Skeletal muscle cell (primary cell): ENCODE results near the gene WDPCP.
"Not testable (repeated sequence)": the region's sequence is repeated elsewhere in the genome, so short reads cannot be mapped to it uniquely, and the experiment has no call there.

Source experiments
- DNase-seq: peaks from one replicate; pipeline ENCODE4 v3.0.0-alpha.2; 2010; ENCODE audit warnings: low read depth
- H3K4me3 ChIP-seq: 2 replicates; pipeline ENCODE4 v1.5.1; 2011; ENCODE audit warnings: low read depth, mild to moderate bottlenecking, control low read depth, low read length, moderate library complexity

WDPCP gene

DNA sequence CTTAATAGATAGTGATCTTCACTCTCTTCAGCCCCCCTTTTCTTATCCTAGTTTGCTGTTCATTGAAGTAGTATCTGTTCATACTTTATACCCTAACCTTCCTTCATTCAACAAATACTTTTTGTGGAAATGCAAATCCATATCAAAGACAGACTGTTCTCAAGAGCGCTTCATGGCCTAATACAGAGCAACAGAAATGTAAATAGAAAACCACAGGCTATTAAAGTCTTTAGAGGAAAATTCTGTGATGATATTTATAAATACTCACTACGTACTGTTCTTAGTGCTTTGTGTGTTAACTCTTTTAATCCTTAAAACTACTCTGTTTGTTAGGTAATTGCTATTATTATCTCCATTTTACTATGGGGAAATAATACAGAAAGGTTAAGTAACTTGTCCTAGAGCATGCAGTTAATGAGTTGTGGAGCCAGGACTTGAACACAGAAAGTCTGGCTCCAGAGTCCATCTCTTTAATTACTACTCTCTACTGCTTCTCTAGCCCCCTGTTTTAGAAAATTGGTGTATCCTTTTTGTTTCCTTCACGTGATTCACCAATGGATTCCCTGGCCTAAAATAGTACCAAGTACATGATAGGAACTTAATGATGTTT, 3.4 kb upstream of the WDPCP start:
- no peak for DNase-seq
- H3K4me3 ChIP-seq = no peak overlapping the region

DNA sequence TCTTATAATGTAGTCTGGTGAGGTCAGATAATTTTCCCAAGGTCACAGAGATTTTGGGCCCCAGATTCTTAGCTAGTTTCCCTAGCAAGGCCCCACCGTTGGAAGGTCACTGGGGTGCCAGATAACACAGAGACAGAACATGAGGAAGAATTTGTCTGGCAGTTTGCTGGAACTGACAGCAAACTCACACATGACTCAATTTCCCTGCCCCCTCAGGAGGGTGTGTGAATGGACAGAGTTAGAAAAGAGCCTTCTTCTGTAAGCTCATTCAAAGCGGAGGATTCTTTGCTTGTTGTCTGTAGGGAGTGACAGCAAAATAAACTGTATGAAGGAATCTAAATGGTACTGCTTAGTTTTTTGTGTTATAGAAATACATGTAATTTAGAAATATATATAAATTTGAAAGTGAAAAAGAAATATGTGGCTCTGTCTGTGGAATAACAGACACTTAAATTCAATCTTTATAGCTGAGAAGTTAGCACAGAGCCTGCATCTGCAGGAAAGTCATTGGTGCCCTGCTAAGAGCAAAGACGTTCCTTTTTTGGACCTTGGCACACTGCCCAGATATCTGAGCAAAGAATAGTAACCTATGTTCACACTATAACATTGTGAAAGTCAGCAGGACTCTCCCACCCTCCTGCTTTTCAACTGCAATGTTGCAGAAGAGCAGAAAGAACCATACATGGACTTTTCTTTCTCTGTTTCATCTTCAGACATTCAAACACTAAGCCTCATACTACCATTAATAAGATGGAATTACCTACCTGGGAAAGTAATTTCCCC, 2.5 kb upstream of the WDPCP start:
- DNase-seq = peak; percentile 33
- no peak overlapping the region for H3K4me3 ChIP-seq

DNA sequence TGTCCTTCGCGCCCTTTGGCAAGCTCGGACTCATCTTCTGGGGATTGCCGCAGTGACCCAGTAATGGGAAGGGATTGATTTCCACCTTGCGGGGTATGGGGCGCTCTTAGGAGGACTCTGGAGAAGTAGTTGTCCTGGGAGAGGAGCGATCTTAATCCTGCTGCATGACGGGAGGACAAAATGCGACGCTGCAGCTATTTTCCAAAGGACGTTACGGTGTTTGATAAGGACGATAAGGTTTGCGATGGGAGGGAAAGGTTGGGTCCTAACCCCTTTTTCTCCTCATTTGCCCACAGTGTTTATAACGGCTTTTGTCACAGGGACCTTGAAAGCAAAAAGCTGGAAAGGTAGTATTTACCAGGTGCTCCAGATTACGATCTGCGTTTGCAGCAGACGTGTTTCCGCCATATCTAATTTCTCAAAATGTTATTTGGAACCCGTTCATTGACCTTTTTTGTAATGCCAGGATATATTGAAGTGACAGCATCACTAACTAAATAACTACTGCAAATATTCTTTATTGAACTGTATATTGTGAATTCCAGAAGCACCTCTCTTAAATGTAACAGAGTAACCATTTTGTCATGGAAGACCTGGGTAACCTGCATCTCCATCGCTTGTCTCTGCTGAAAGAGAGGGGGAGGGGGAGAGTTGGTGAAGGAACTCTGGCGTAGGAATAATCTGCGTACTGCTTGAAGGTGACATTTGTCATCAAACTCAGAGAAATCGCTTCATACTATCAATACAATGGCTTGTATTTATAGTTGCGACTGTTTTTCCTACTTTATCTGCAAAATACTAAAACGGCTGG, 1.1 kb upstream of the WDPCP start:
- DNase-seq = no peak
- peak overlapping the region; percentile 78 for H3K4me3 ChIP-seq

DNA sequence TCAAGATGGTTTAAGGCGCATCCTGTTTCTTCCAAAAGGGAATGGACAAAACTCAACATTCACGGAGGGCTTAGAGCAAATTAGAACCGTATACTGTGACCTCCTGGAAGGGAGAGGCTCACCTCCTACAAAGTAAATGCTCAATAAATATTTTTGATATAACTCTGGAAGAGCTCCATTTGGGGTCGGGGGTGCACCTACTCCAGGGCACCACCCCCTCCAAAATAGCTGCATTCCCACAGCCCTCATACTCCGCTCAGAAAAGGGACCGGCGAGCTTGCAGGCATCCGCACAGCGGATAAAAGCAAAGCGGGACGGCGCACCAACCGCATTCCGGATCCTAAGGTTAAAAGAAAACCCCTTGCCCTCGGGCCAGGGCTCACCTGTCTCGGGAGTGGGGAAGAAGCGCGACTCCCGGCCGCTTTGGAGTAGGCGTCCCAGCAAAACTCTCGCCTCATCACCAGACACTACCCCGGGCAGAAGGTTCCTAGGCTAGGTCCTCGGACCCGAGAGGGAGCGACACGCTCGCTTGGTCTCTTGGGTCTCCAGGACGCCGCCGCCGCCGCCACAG, 378 bp downstream of the WDPCP start:
- DNase-seq = no peak
- H3K4me3 ChIP-seq = peak overlapping the region; percentile 78

DNA sequence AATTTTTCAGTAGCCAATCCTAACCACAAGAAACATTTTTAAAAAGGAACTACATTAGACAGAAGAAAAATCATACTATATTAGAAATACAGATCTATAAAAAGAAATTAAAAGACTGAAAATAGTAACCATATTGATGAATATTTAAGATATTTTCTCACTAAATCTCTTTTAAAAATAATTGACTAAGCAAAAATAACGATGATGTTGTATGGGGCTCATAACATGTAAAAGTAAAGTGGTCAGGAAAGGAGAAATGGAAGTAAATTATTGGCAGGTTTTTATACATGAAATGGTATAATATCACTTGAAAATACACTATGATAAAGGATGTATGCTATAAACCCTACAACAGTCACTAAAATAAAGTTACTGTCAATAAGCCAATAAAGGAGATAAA, 5.4 kb downstream of the WDPCP start:
- no peak for DNase-seq
- H3K4me3 ChIP-seq = no peak overlapping the region

DNA sequence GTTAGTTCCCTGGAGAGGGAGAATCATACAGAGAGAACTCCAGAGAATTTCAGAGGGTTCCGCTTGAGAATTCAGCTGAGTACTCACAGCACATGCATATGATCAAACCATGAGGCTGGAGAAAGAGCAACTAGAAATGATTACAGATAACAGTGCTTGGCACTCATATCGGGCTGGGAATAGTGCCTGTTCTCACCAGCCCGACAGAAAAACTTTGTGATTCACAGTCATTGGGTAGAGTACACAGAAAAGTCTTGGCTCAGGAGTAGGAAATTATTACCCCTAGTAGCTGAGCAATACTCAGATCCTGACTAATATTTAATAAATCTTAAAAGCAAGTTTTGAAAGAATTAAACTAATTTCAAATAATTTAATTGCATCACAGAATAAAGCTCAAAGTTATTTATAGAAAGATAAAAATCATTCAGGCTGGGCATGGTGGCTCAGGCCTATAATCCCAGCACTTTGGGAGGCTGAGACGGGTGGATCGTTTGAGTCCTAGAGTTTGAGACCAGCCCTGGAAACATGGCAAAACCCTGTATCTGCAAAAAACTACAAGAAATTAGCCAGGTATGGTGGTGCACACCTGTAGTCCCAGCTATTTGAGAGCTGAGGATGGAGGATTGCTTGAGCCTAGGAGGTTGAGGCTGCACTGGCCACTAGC, 6.8 kb downstream of the WDPCP start:
- no peak for DNase-seq

DNA sequence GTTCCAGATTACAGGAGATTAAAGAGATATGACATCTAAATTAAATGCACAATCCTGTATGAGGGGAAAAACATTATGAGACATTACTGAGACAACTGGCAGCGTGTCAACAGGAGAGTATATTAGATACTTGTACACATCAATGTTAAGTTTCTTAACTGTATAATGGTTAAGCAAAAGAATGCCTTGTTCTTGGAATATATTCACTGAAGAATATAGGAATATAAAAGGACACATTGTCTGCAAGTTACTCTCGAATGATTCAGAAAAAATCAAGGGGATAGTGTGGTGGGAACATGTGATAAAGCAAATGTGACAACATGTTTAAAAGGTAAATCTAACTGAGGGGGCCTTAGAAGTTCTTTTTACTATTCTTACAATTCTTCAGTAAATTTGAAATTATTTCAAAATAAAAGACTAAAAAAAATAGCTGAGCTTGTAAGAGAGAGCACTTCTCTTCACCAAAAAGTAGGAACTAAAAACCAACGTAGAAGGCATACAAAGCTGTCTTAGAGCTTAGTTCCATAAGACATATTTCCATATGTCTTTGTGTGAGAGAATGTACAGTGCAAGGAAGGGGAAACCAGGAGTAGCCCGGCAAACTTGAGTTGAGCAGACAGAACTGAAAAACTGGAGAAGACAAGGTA, 7.5 kb downstream of the WDPCP start:
- H3K4me3 ChIP-seq = no peak overlapping the region
- DNase-seq = no peak

More for the DNA sequence above, 6.8 kb downstream of the WDPCP start:
- H3K4me3 ChIP-seq = no peak overlapping the region

DNA sequence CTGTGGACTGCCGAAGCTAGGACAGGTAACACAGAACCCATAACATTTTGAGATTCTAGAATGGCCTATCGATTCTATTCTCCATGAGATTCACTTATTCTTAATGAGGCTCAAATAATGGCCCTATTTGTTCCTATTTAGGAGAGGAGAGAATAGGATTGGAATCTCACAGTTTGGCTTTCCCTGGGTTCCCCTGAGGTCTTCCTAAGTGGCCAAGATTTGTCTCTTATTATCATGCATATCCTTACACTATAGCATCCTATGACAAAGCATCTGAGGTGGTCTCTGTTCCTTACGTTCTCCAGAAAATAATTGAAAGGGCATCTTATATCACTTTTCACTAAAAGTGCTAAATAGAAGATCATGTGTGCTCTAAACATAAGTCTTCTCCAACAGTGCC, 9.5 kb downstream of the WDPCP start:
- no peak overlapping the region for H3K4me3 ChIP-seq
- DNase-seq = no peak

DNA sequence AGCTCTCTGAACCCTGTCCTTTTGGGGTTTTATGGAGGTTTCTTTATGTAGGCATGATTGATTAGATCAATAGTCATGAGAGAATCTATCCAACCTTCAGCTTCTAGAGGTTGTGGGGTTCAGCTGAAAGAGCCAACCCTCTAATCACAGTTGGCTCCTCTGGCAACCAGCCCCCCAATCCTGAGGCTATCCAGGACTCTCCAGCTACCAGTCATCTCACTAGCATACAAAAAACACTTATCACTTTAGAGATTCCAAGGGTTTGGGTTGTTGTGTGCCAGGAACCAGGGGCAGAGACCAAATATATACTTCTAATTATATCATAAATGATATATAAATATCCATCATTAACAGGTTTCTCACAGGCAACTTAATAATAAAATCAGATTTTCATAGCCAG, 11.7 kb downstream of the WDPCP start:
- H3K4me3 ChIP-seq = no peak overlapping the region

DNA sequence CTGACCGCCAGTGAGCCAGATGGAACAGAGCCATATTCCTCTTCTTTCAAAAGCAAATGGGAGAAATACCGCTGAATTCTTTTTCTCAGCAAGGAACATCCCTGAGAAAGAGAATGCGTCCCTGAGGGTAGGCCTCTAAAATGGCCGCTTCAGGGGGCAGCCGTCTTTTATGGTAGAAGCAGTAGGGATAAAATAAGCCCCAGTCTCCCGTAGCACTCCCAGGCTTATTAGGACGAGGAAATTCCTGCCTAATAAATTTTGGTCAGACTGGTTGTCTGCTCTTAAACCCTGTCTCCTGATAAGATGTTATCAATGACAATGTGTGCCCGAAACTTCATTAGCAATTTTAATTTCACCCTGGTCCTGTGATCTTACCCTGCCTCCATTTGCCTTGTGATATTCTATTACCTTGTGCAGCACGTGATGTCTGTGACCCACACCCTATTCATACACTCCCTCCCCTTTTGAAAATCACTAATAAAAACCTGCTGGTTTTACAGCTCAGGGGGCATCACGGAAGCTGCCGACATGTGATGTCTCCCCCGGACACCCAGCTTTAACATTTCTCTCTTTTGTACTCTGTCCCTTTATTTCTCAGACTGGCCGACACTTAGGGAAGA, 14.4 kb downstream of the WDPCP start:
- not testable (repeated sequence) for H3K4me3 ChIP-seq, DNase-seq

More for the DNA sequence above, 11.7 kb downstream of the WDPCP start:
- DNase-seq = no peak

DNA sequence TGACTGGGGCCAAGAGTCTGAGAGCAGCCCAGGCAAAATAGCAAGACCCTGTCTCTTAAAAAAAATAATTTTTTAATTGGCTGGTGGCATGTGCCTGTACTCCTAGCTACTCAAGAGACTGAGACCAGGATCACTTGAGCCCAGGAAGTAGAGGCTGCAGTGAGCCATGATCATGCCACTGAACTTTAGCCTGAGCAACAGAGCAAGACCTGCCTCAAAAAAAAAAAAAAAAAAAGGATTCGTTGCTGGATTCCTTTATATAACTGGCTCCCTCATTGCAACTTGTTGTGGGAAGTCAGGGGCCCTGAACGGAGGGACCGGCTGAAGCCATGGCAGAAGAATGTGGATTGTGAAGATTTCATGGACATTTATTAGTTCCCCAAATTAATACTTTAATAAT, 15.3 kb downstream of the WDPCP start:
- H3K4me3 ChIP-seq, DNase-seq: not testable (repeated sequence)

DNA sequence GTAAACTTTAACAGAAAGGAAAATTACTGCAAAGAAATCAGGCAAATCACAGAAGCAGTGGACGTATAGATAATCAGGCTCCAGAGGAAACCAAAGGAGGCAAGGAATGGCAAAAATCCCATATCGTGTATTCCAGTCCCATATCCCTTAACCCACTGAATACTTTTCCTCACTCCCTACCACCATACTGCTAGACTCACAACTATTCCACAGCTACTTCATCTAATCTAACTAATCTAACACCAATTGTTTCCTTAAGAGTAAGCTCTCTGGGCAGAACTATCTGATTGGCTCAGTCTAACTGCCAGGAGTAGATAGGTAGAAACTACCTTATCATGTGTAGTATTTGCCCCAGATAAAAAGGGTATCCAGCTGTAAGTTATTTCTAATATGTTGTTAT, 16.3 kb downstream of the WDPCP start:
- no peak overlapping the region for H3K4me3 ChIP-seq
- DNase-seq = no peak

DNA sequence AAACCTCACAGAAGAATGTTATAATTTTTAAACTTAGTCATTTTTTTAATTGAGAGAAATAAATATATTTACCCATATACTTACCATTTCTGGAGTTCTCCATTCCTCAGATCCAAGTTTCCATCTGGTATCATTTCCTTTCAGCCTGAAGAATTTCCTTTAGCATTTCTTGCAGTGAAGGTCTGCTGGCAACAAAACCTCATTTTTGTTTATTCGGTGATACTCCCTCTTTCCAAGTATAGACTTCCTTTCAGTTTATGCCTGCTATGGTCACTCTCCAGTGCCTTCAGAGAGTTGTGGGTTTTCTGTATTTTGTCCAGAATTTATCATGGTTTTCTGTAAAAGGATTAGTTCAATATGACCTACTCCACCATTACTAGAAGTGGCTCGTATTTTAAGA, 17.0 kb downstream of the WDPCP start:
- DNase-seq = no peak

DNA sequence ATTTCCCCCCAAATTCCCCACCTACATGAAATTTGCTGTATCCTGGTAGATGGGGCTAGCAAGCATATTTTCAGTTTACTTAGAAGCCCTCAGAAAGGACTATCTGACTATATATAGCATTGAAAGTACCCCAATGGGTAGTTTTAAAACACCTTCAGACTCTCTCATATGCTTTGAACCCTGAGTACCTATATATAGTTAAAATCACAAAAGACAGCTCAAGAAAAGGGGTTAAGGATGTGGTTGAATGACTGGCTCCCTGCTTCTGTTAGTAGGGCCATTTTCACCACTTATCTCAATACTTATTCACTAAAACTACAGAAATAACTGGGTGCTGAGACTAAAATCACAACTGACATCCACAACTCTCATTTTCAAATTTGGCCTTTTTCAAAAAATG, 18.5 kb downstream of the WDPCP start:
- DNase-seq = no peak
- no peak overlapping the region for H3K4me3 ChIP-seq

More for the DNA sequence above, 17.0 kb downstream of the WDPCP start:
- no peak overlapping the region for H3K4me3 ChIP-seq

DNA sequence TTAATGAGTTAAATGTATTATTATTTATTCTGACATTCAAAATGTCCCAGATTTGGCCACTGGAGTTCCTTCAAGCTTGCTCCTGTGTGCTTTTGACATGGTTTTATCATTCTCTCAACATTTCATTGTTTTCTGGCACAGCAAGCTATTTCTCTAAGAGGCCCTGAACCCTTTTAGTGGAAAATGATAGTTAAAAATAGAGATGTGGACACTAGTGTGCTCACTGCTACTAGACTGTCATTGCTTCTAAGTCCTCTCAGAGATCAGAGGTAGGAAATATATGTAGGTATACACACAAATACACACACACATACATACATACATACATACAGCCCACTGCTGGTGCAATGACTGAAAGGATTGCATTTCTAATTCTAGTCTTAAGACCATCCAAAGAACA, 25.5 kb downstream of the WDPCP start:
- H3K4me3 ChIP-seq = no peak overlapping the region
- no peak for DNase-seq

DNA sequence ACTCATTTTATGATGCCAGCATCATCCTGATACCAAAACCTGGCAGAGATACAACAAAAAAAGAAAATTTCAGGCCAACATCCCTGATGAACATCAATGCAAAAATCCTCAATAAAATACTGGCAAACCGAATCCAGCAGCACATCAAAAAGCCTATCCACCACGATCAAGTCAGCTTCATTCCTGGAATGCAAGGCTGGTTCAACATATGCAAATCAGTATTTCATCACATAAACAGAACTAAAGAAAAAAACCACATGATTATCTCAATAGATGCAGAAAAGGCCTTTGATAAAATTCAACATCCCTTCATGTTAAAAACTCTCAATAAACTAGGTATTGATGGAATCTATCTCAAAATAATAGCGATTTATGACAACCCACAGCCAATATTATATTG, 29.4 kb downstream of the WDPCP start:
- H3K4me3 ChIP-seq, DNase-seq: not testable (repeated sequence)

DNA sequence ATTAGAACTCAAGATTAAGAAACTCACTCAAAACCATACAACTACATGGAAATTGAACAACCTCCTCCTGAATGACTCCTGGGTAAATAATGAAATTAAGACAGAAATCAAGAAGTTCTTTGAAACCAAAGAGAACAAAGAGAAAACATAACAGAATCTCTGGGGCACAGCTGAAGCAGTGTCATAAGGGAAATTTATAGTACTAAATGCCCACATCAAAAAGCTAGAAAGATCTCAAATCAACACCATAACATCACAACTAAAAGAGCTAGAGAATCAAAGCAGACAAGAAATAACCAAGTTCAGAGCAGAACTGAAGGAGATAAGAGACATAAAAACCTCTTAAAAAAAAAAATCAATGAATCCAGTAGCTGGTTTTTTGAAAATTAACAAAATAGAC, 30.5 kb downstream of the WDPCP start:
- H3K4me3 ChIP-seq, DNase-seq: not testable (repeated sequence)

DNA sequence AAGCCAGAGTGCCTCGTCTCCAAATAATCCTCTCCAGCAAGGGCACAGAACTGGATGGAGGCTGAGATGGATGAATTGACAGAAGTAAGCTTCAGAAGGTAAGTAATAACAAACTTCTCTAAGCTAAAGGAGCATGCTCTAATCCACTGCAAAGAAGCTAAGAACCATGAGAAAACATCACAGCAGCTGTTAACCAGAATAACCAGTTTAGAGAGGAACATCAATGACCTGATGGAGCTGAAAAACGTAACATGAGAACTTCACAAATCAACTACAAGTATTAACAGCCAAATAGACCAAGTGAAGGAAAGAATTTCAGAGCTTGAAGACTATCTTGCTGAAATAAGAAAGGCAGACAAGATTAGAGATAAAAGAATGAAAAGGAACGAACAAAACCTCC, 32.3 kb downstream of the WDPCP start:
- no peak for DNase-seq
- H3K4me3 ChIP-seq = no peak overlapping the region

DNA sequence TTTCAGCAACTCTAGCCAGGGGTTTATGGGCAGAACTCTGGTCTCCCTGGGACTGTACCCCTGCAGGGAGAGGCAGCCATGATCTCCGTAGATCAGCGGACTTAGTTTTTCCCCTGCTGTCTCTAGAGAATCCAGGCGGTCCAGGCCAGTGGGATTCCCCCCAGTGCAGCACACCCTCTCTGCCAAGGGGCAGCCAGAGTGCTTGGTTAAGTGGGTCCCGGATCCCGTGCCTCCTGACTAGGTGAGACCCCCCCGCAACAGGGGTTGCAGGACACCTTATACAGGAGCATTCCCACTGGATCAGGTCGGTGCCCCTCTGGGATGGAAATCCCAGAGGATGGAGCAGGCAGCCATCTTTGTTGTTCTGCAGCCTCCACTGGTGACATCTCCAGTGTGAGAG, 33.0 kb downstream of the WDPCP start:
- H3K4me3 ChIP-seq = no peak overlapping the region
- no peak for DNase-seq
